ENCODE results near the gene SLC22A5.

- no peak for TF ChIP-seq TAF1 (IDR thresholded peaks at IDR 0.05; ENCODE audit: low read depth)
- no peak for TF ChIP-seq NFIC (IDR thresholded peaks at IDR 0.05)
- TF ChIP-seq RAD21 (IDR thresholded peaks at IDR 0.05; ENCODE audit: low read depth): no peak
Observed at GRCh38 chr5:132381614-132382013, 12.1 kb downstream of the SLC22A5 start.
